Measurements from ENCODE around the gene KMT2A.

Gene KMT2A

DNA sequence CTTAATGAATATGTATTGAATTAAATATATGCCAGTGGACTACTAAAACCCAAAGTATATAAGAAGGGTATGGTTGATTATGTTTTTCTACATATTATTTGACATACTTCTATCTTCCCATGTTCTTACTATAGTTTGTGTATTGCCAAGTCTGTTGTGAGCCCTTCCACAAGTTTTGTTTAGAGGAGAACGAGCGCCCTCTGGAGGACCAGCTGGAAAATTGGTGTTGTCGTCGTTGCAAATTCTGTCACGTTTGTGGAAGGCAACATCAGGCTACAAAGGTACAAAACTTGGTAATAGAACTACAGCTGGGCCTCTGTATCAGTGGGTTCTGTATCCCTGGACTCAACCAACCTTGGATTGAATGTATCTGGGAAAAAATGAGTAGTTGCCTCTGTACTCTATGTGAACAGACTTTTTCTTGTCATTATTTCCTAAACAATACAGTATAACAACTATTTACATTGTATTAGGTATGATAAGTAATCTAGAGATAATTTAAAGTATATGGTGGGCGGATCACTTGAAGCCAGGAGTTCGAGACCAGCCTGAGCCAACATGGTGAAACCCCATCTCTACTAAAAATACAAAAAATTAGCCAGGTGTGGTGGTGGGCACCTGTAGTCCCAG is 52.3 kb downstream of the KMT2A start:
- peak; percentile 87 for DNase-seq

GRCh38 chr11:118491041-118491440 is 54.7 kb downstream of the KMT2A start:
- DNase-seq: no peak

GRCh38 chr11:118497831-118498230 is 61.5 kb downstream of the KMT2A start:
- no peak for DNase-seq

DNA sequence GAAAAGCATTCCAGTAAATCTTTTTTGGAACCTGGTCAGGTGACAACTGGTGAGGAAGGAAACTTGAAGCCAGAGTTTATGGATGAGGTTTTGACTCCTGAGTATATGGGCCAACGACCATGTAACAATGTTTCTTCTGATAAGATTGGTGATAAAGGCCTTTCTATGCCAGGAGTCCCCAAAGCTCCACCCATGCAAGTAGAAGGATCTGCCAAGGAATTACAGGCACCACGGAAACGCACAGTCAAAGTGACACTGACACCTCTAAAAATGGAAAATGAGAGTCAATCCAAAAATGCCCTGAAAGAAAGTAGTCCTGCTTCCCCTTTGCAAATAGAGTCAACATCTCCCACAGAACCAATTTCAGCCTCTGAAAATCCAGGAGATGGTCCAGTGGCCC is 66.9 kb downstream of the KMT2A start:
- DNase-seq: no peak

DNA sequence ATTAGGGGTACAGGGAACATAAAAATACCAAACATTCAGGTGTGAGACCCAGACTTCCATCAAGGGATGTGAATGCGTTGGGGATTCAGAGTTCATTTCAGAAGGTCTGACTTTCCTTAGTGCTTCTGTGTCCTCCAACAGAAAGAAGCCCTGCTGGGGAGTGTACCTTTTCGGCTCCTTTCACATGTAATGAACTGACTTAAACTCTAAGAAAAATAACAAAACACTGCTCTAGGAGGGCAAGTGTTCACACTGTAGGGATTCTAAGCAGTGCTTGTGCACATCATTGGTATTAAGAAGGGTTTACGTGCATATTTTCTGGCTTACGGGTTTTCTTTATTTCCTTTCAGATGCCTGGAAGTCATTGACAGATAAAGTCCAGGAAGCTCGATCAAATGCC is 75.3 kb downstream of the KMT2A start:
- no peak for DNase-seq

DNA sequence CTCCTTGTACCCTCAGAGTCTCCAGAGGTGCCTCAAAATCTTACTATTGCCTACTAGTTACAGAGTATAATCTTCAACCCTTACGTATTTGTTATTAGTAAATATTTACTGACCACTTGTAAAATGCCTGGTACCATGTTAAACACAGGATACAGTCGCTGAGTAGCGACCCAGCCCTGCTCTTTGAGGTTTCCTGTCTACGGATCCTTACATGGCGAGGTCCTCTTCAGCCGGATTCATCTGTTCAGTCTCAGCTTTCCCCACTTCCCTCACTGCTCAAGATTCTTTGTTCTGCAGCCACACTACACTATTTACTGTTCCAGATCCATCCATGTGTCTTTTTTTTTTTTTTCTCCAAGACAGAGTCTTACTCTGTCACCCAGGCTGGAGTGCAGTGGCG is 77.8 kb downstream of the KMT2A start:
- DNase-seq: peak; percentile 13

GRCh38 chr11:118519549-118519948 is 83.3 kb downstream of the KMT2A start:
- DNase-seq: no peak

DNA sequence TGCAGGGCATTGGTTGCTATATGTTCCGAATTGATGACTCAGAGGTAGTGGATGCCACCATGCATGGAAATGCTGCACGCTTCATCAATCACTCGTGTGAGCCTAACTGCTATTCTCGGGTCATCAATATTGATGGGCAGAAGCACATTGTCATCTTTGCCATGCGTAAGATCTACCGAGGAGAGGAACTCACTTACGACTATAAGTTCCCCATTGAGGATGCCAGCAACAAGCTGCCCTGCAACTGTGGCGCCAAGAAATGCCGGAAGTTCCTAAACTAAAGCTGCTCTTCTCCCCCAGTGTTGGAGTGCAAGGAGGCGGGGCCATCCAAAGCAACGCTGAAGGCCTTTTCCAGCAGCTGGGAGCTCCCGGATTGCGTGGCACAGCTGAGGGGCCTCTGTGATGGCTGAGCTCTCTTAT is 85.6 kb downstream of the KMT2A start:
- DNase-seq: no peak

DNA sequence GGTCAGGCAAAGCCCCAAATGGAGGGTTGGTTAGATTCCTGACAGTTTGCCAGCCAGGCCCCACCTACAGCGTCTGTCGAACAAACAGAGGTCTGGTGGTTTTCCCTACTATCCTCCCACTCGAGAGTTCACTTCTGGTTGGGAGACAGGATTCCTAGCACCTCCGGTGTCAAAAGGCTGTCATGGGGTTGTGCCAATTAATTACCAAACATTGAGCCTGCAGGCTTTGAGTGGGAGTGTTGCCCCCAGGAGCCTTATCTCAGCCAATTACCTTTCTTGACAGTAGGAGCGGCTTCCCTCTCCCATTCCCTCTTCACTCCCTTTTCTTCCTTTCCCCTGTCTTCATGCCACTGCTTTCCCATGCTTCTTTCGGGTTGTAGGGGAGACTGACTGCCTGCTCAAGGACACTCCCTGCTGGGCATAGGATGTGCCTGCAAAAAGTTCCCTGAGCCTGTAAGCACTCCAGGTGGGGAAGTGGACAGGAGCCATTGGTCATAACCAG is 86.3 kb downstream of the KMT2A start:
- DNase-seq: no peak

DNA sequence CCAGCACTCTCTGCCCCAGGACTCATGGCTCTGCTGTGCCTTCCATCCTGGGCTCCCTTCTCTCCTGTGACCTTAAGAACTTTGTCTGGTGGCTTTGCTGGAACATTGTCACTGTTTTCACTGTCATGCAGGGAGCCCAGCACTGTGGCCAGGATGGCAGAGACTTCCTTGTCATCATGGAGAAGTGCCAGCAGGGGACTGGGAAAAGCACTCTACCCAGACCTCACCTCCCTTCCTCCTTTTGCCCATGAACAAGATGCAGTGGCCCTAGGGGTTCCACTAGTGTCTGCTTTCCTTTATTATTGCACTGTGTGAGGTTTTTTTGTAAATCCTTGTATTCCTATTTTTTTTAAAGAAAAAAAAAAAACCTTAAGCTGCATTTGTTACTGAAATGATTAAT is 88.1 kb downstream of the KMT2A start:
- no peak for DNase-seq

DNA sequence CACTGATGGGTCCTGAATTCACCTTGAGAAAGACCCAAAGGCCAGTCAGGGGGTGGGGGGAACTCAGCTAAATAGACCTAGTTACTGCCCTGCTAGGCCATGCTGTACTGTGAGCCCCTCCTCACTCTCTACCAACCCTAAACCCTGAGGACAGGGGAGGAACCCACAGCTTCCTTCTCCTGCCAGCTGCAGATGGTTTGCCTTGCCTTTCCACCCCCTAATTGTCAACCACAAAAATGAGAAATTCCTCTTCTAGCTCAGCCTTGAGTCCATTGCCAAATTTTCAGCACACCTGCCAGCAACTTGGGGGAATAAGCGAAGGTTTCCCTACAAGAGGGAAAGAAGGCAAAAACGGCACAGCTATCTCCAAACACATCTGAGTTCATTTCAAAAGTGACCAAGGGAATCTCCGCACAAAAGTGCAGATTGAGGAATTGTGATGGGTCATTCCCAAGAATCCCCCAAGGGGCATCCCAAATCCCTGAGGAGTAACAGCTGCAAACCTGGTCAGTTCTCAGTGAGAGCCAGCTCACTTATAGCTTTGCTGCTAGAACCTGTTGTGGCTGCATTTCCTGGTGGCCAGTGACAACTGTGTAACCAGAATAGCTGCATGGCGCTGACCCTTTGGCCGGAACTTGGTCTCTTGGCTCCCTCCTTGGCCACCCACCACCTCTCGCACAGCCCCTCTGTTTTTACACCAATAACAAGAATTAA is 88.6 kb downstream of the KMT2A start:
- no peak for DNase-seq

GRCh38 chr11:118526688-118527087 is 90.4 kb downstream of the KMT2A start:
- DNase-seq: no peak

GRCh38 chr11:118527109-118527508 is 90.8 kb downstream of the KMT2A start, which contains the start of gene TTC36:
Gene TTC36 (plus strand): TSS chr11:118527474. CDS start chr11:118527495, 21 bp downstream.
- DNase-seq: no peak

GRCh38 chr11:118528511-118528910 is 92.2 kb downstream of the KMT2A start:
- no peak for DNase-seq

DNA sequence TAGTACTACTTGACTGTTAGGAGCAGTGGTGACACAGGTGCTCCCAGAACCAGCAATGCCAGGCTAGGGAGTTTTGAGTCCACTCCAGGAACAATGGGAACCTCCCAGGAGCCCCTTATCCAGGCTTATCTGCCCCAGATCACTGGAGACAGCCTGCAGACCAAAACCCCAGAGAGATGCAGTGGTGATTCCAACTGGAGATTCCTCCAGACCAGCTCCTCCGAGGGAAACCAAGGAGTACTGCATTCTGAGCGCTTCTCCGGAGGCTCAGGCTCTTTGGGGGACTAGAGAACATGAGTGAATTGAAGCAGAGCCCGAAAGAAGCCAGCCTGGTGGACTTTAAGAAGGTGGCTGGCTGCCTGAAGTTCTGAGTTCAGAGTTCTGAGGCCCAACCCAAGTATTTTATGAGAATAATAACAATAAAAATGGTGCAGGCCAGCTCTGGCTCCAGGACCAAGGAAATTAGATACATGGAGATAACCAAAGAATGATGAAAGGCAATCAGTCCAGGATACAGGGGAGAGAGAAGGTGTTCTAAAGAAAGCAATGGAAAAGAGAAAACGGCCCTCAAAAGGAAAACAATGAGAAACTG is 93.4 kb downstream of the KMT2A start:
- DNase-seq: no peak

DNA sequence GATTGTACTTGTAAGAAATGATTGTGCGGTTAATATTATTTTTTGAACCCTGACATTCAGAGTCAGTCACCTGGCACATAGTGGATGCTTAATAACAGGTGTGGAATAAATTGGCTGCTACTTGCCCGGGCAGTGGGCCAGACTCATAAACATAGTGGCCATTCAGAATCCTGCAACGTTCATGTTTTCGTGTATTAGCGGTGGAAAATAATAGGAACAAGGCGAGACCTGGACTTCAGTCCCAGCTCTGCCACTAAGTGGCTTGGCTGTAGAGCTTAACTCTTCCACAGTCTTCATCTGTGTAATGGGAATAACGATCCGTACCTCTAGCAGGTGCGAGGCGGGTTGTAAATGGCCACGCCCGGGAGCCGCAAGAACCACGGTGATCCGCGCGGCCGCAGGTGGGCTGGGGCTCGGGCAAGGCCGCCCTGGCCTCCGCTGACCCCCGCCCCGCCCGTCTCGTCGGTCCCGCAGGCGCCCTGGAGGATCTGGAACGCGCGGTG is 93.9 kb downstream of the KMT2A start:
- DNase-seq: no peak

GRCh38 chr11:118530683-118531596 is 94.6 kb downstream of the KMT2A start, which contains the start of gene TMEM25:
Gene TMEM25 (plus strand): TSS chr11:118531192. CDS start chr11:118531802, 610 bp downstream.
- DNase-seq: peak; percentile 73

DNA sequence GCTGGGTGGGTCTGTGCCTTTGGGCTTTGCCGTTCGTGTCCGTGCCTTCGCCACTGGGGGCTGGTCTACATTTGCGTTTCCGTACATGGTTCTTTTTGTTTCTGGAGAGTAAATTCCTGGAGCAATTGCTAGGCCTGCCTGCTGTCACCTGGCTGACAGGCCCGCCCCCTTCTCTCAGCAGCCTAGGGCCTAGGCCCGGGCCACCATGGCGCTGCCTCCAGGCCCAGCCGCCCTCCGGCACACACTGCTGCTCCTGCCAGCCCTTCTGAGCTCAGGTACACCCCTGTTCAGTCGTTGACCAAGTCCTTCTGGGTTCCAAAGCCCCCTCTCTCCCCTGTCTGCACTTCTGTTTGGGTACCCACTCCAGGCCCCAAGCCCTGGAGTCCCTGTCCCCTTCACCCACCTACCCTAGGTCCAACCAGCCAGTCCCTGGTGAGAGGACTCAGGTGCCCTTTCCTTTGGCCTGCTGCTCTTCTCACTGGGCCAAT is 95.3 kb downstream of the KMT2A start:
- DNase-seq: no peak

DNA sequence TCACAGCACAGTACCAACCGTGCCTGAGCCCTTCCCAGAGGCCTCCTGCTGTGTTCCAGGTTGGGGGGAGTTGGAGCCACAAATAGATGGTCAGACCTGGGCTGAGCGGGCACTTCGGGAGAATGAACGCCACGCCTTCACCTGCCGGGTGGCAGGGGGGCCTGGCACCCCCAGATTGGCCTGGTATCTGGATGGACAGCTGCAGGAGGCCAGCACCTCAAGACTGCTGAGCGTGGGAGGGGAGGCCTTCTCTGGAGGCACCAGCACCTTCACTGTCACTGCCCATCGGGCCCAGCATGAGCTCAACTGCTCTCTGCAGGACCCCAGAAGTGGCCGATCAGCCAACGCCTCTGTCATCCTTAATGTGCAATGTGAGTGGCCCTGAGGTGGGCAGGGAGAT is 95.8 kb downstream of the KMT2A start:
- DNase-seq: no peak

DNA sequence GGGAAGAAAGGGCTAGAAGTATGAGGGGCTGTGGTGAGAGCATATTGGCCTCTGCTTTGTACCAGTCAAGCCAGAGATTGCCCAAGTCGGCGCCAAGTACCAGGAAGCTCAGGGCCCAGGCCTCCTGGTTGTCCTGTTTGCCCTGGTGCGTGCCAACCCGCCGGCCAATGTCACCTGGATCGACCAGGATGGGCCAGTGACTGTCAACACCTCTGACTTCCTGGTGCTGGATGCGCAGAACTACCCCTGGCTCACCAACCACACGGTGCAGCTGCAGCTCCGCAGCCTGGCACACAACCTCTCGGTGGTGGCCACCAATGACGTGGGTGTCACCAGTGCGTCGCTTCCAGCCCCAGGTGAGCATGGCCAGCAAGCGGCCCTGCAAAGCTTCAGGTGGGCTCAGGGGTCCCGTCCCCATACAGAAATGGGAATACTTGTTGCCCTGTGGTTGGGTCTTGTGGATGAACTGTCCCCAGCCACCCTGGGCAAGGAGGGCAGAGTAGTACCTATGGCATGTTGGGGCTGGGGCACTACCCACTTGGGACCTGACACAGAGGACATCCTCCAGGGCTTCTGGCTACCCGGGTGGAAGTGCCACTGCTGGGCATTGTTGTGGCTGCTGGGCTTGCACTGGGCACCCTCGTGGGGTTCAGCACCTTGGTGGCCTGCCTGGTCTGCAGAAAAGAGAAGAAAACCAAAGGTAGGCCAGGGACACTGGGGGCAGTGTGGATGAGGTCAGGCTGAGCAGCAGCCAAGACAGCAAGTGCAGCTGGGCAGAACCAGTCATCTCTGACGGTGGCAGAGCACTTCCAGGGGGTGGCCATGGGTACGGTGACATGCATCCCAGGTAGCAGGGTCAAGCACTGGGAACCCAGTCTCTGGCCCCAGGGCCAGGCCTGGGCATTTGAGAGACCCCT is 96.8 kb downstream of the KMT2A start:
- no peak for DNase-seq
